Right kidney (tissue), 1 donor: ENCODE data around the gene E2F1.
A peak's percentile ranks its signal among the peaks of the same experiment; 100 is the strongest.
"Not testable (repeated sequence)": the region's sequence is repeated elsewhere in the genome, so short reads cannot be mapped to it uniquely, and the experiment has no call there.

Experiments
- DNase-seq: peaks from one replicate; pipeline ENCODE4 v3.0.0-alpha.2; 2016

Gene E2F1

GRCh38 chr20:33658510-33658909 is 27.7 kb downstream of the E2F1 start:
- no peak for DNase-seq

- DNase-seq, result no peak
These were observed 28.5 kb downstream of the E2F1 start for GRCh38 chr20:33657704-33658095.

GRCh38 chr20:33656783-33657703 is 29.1 kb downstream of the E2F1 start:
- no peak for DNase-seq

- no peak for DNase-seq
These were observed 30.0 kb downstream of the E2F1 start for GRCh38 chr20:33656010-33656782.

GRCh38 chr20:33655164-33655563 is 31.0 kb downstream of the E2F1 start:
- no peak for DNase-seq

GRCh38 chr20:33654680-33655161 is 31.5 kb downstream of the E2F1 start:
- DNase-seq, result no peak

GRCh38 chr20:33653900-33654596 is 32.1 kb downstream of the E2F1 start:
- no peak for DNase-seq

GRCh38 chr20:33653218-33653899 is 32.8 kb downstream of the E2F1 start:
- DNase-seq, result peak; percentile 78

GRCh38 chr20:33651562-33652048 is 34.6 kb downstream of the E2F1 start:
- DNase-seq, result no peak

- DNase-seq, result no peak
These were observed 35.2 kb downstream of the E2F1 start for GRCh38 chr20:33650753-33651561.

- no peak for DNase-seq
These were observed 36.0 kb downstream of the E2F1 start for GRCh38 chr20:33650111-33650752.

- DNase-seq, result no peak
These were observed 36.9 kb downstream of the E2F1 start for GRCh38 chr20:33649201-33649681.

- no peak for DNase-seq
These were observed 37.7 kb downstream of the E2F1 start for GRCh38 chr20:33648396-33649004.

GRCh38 chr20:33647603-33648395 is 38.4 kb downstream of the E2F1 start:
- DNase-seq, result no peak

GRCh38 chr20:33646959-33647602 is 39.1 kb downstream of the E2F1 start:
- DNase-seq, result not testable (repeated sequence)

- no peak for DNase-seq
These were observed 40.0 kb downstream of the E2F1 start for GRCh38 chr20:33646191-33646590.

GRCh38 chr20:33645396-33645795 is 40.8 kb downstream of the E2F1 start:
- DNase-seq, result no peak

- DNase-seq, result no peak
These were observed 41.2 kb downstream of the E2F1 start for GRCh38 chr20:33645072-33645358.
